PC-3 (cell line): ENCODE measurements around the gene SNX13. TPM values are rescaled to one million over a fixed set of nuclear protein-coding genes. Genes with fewer than 3 reads are reported as not detected.

Experiments used
- ATAC-seq: fragments of 200-7000 bp; cut with Tn5 transposase; 2 replicates; pipeline ENCODE4 v1.9.1; 2020; ENCODE audit warnings: mild to moderate bottlenecking, moderate library complexity
- BruUV-seq: library from RNA; stranded (reverse); fragments of 400-500 nt; replicated peaks from 2 replicates; lab custom pipeline; 2021; lab: Mats Ljungman, UMichigan
- CTCF ChIA-PET: fragments of 300-600 bp; sonication (Branson Sonifier 250); formaldehyde crosslinking; loops from one replicate; lab custom pipeline; 2022; ENCODE audit warnings: antibody characterized with exemption; lab: Charles Lee
- POLR2A ChIA-PET: fragments of 300-600 bp; sonication (Branson Sonifier 250); formaldehyde crosslinking; loops from one replicate; lab custom pipeline; 2022; ENCODE audit warnings: antibody characterized with exemption; ENCODE audit not compliant: unreplicated experiment; lab: Charles Lee
- DNase-seq: peaks from one replicate; pipeline ENCODE4 v3.0.0-alpha.2; 2015
- H2AFZ ChIP-seq: fragments of 300-600 bp; sonication (generic); 2 replicates; pipeline ENCODE4 v1.6.0; 2016; ENCODE audit warnings: antibody characterized with exemption, low read length
- H3F3A ChIP-seq: fragments of 300-600 bp; sonication (generic); one replicate; pipeline ENCODE4 v1.6.0; 2017; ENCODE audit warnings: antibody characterized with exemption, low read length, control low read depth, mild to moderate bottlenecking; ENCODE audit not compliant: unreplicated experiment
- H3K27ac ChIP-seq: fragments of 300-600 bp; sonication (generic); 2 replicates; pipeline ENCODE4 v1.5.1; 2016; ENCODE audit warnings: mild to moderate bottlenecking, low read length
- H3K27me3 ChIP-seq: fragments of 300-600 bp; sonication (generic); 2 replicates; pipeline ENCODE4 v1.6.1; 2016; ENCODE audit warnings: low read length, mixed read lengths
- H3K36me3 ChIP-seq: fragments of 300-600 bp; sonication (generic); 2 replicates; pipeline ENCODE4 v1.6.1; 2016; ENCODE audit warnings: low read depth, mixed run types, low read length, mixed read lengths
- H3K4me1 ChIP-seq: fragments of 300-600 bp; sonication (generic); 2 replicates; pipeline ENCODE4 v1.5.1; 2016; ENCODE audit warnings: low read length; ENCODE audit not compliant: insufficient read depth
- H3K4me2 ChIP-seq: fragments of 300-600 bp; sonication (generic); 2 replicates; pipeline ENCODE4 v1.6.0; 2016; ENCODE audit warnings: low read length
- H3K4me3 ChIP-seq: fragments of 300-600 bp; sonication (generic); 2 replicates; pipeline ENCODE4 v1.5.1; 2016; ENCODE audit warnings: mild to moderate bottlenecking, low read length, mixed read lengths
- H3K79me2 ChIP-seq: fragments of 300-600 bp; sonication (generic); 2 replicates; pipeline ENCODE4 v1.6.1; 2017; ENCODE audit warnings: low read length, mixed read lengths
- H3K9ac ChIP-seq: fragments of 300-600 bp; sonication (generic); 2 replicates; pipeline ENCODE4 v1.6.0; 2016; ENCODE audit warnings: mild to moderate bottlenecking, low read length
- H3K9me2 ChIP-seq: fragments of 300-600 bp; sonication (generic); replicated peaks from 2 replicates; pipeline ENCODE4 v1.6.1; 2016; ENCODE audit warnings: mixed run types, low read length, mixed read lengths
- H3K9me3 ChIP-seq: fragments of 300-600 bp; sonication (generic); 2 replicates; pipeline ENCODE4 v1.6.1; 2016; ENCODE audit warnings: low read length, mixed read lengths
- H4K20me1 ChIP-seq: fragments of 300-600 bp; sonication (generic); 2 replicates; pipeline ENCODE4 v1.6.1; 2016; ENCODE audit warnings: low read length, mixed read lengths
- CTCF ChIP-seq: fragments of 300-600 bp; sonication (generic); conservative IDR thresholded peaks from 2 replicates; pipeline ENCODE4 v1.5.1; 2017; ENCODE audit warnings: antibody characterized with exemption, low read depth, mild to moderate bottlenecking, low read length
- EZH2 ChIP-seq: fragments of 300-600 bp; sonication (generic); IDR thresholded peaks from one replicate; pipeline ENCODE4 v1.6.1; 2017; ENCODE audit warnings: antibody characterized with exemption, mild to moderate bottlenecking, low read length; ENCODE audit not compliant: unreplicated experiment
- EZH2phosphoT487 ChIP-seq: fragments of 300-600 bp; sonication (generic); IDR thresholded peaks from 2 replicates; pipeline ENCODE4 v1.6.1; 2018; ENCODE audit warnings: mild to moderate bottlenecking, antibody characterized with exemption, low read length, borderline replicate concordance
- intact Hi-C: fragments of 100-400 bp; cut with micrococcal nuclease; formaldehyde crosslinking; loops from 2 replicates; pipeline ENCODE4 v1.9.0; 2023
- total RNA-seq: library from RNA; depleted of rRNA; stranded (reverse); fragments of >200 nt; gene quantifications from 2 replicates; pipeline ENCODE4 v1.2.3, GENCODE V29; 2014

The SNX13 gene
- total RNA-seq, 1 experiment from 2014 or later = 33.9 TPM

GRCh38 chr7:17929647-17930395 lies 10.5 kb downstream of the SNX13 start:
- BruUV-seq = no TSS peak
- no peaks in the 10 kb centered on the region for H3K36me3 ChIP-seq
- DNase-seq = no peak

GRCh38 chr7:17928055-17928454 lies 12.2 kb downstream of the SNX13 start:
- H3K4me2 ChIP-seq = no peak overlapping the region
- H3K79me2 ChIP-seq = peaks cover 97% of the 10 kb centered on the region
- intact Hi-C loops = no loop called here
- no peaks in the 10 kb centered on the region for H3K4me1 ChIP-seq
- H3K27ac ChIP-seq = no peak overlapping the region
- H3K9ac ChIP-seq = no peak overlapping the region
- peaks cover 23% of the 10 kb centered on the region; the same call in 1 of the 2 replicates for H4K20me1 ChIP-seq
- H3K9me2 ChIP-seq = no peaks in the 10 kb centered on the region
- ChIA-PET POLR2A (no interaction called here), CTCF (no interaction called here)
- no peaks in the 10 kb centered on the region for H3F3A ChIP-seq
- no peaks in the 10 kb centered on the region for H3K9me3 ChIP-seq
- no peak for TF ChIP-seq CTCF
- BruUV-seq = no TSS peak
- no peak for ATAC-seq
- H3K27me3 ChIP-seq = no peaks in the 10 kb centered on the region
- DNase-seq = no peak
- H3K4me3 ChIP-seq = no peak overlapping the region
- H2AFZ ChIP-seq = no peak overlapping the region
- H3K36me3 ChIP-seq = no peaks in the 10 kb centered on the region

More at GRCh38 chr7:17929647-17930395, 10.5 kb downstream of the SNX13 start:
- H3F3A ChIP-seq = no peaks in the 10 kb centered on the region
- no peak overlapping the region for H3K4me2 ChIP-seq
- ChIA-PET POLR2A (no interaction called here), CTCF (no interaction called here)
- no peak overlapping the region for H3K4me3 ChIP-seq
- no peaks in the 10 kb centered on the region for H3K9me3 ChIP-seq
- ATAC-seq = no peak
- intact Hi-C loops = no loop called here
- TF ChIP-seq CTCF (no peak), EZH2phosphoT487 (no peak), EZH2 (no peak)
- peaks cover 19% of the 10 kb centered on the region; the same call in 1 of the 2 replicates for H4K20me1 ChIP-seq
- H3K79me2 ChIP-seq = peaks cover 97% of the 10 kb centered on the region
- no peaks in the 10 kb centered on the region for H3K27me3 ChIP-seq
- no peaks in the 10 kb centered on the region for H3K4me1 ChIP-seq
- H3K9ac ChIP-seq = no peak overlapping the region
- H3K9me2 ChIP-seq = no peaks in the 10 kb centered on the region
- H2AFZ ChIP-seq = no peak overlapping the region
- no peak overlapping the region for H3K27ac ChIP-seq

GRCh38 chr7:17921857-17922416 lies 18.4 kb downstream of the SNX13 start:
- Histone ChIP-seq H3K9me2 (no peaks in the 10 kb centered on the region), H3K36me3 (0 out of 2 replicates have a peak, but pooled peaks cover 3% of the 10 kb centered on the region), H3K9me3 (0 out of 2 replicates have a peak, but pooled peaks cover 2% of the 10 kb centered on the region), H3K4me2 (no peak overlapping the region), H3K9ac (no peak overlapping the region), H3K4me1 (no peaks in the 10 kb centered on the region), H4K20me1 (0 out of 2 replicates have a peak, but pooled peaks cover 4% of the 10 kb centered on the region), H2AFZ (no peak overlapping the region), H3K27ac (no peak overlapping the region), H3F3A (no peaks in the 10 kb centered on the region), H3K4me3 (no peak overlapping the region), H3K79me2 (peaks cover 98% of the 10 kb centered on the region), H3K27me3 (no peaks in the 10 kb centered on the region)
- no peak for ATAC-seq
- BruUV-seq = no TSS peak
- CTCF ChIA-PET = no interaction called here
- TF ChIP-seq EZH2phosphoT487 = no peak
- no peak for TF ChIP-seq EZH2
- TF ChIP-seq CTCF = no peak
- no peak for DNase-seq
- intact Hi-C loops = no loop called here
- POLR2A ChIA-PET = no interaction called here
